ENCODE measurements around the gene TTN. TPM values are rescaled to one million over a fixed set of nuclear protein-coding genes. Genes with fewer than 3 reads are reported as not detected.

Gene TTN
- total and polyA plus RNA-seq, 10 of the 15 experiments (the other 5 are each of a cell fraction or from before 2014, with no cell fraction given) = 0.15 to 9.0 (median 1.8) TPM

GRCh38 chr2:178491612-178492011 is 315.6 kb downstream of the TTN start:
- no peak for DNase-seq (ENCODE audit: low read depth, low spot score)
- BruUV-seq (replicated peaks) = no TSS peak
- CTCF ChIA-PET = interaction anchor here (0.8 kb wide), 1 partner anchor 14 kb away, joined by 3 read pairs; no protein-coding TSS in a partner anchor
- Histone ChIP-seq H3K4me3 (no peak overlapping the region), H4K20me1 (ENCODE audit: control insufficient read depth, insufficient read depth) (no peaks in the 10 kb centered on the region), H3K27ac (ENCODE audit: control insufficient read depth, insufficient read depth) (no peak overlapping the region), H3K79me2 (ENCODE audit: control insufficient read depth, insufficient read depth, low read length) (no peaks in the 10 kb centered on the region), H3K9ac (ENCODE audit: control insufficient read depth, insufficient read depth, low read length) (no peak overlapping the region), H3K36me3 (ENCODE audit: control insufficient read depth in 2 of 2, insufficient read depth in 2 of 2, low read length in 1 of 2) (peaks cover 6 to 17% of the 10 kb centered on the region in 2 experiments), H3K27me3 (replicated peaks in 1 of 2; ENCODE audit: control insufficient read depth in 2 of 2, insufficient read depth in 2 of 2, low read length in 1 of 2) (no peaks in the 10 kb centered on the region), H2AFZ (ENCODE audit: control insufficient read depth, low read depth, low read length) (no peak overlapping the region), H3K9me3 (replicated peaks; ENCODE audit: control insufficient read depth, insufficient read depth, low read length) (no peaks in the 10 kb centered on the region), H3K4me2 (ENCODE audit: control insufficient read depth, insufficient read depth) (no peak overlapping the region), H3K4me1 (ENCODE audit: control insufficient read depth, insufficient read depth, low read length) (no peaks in the 10 kb centered on the region)
- intact Hi-C loops (cut with micrococcal nuclease; ENCODE audit: unreplicated experiment) = no loop called here
- TF ChIP-seq BCL11A (IDR thresholded peaks at IDR 0.05; ENCODE audit: low read depth, low read length) = no peak
- no peak for TF ChIP-seq RAD21 (IDR thresholded peaks at IDR 0.05; ENCODE audit: insufficient read depth, low read depth, low read length)
- TF ChIP-seq ATF2 (IDR thresholded peaks at IDR 0.05; ENCODE audit: low read length) = no peak
- TF ChIP-seq PAX8 (IDR thresholded peaks at IDR 0.05) = no peak
- no peak for TF ChIP-seq ETV6 (conservative IDR thresholded peaks at IDR 0.05 in 1 of 2, IDR thresholded peaks at IDR 0.05 in 1 of 2; ENCODE audit: borderline replicate concordance in 1 of 2, low read depth in 1 of 2)
- no peak for TF ChIP-seq IRF4 (IDR thresholded peaks at IDR 0.05; ENCODE audit: low read depth, low read length)
- no peak for TF ChIP-seq POLR2A (IDR thresholded peaks at IDR 0.05; ENCODE audit: low read depth, low read length)
- no peak for TF ChIP-seq GABPA (IDR thresholded peaks at IDR 0.05; ENCODE audit: low read depth)
- no peak for TF ChIP-seq PKNOX1 (IDR thresholded peaks at IDR 0.05)
- no peak for TF ChIP-seq NRF1 (conservative IDR thresholded peaks at IDR 0.05; ENCODE audit: low read depth, low read length)
- no peak for TF ChIP-seq RFX5 (IDR thresholded peaks at IDR 0.05; ENCODE audit: low read depth, low read length)
- no peak for TF ChIP-seq DPF2 (IDR thresholded peaks at IDR 0.05)
- TF ChIP-seq CHD1 (IDR thresholded peaks at IDR 0.05; ENCODE audit: low read depth, low read length) = no peak
- no peak for TF ChIP-seq TARDBP (IDR thresholded peaks at IDR 0.05; ENCODE audit: borderline replicate concordance)
- RAD21 ChIA-PET (ENCODE audit: unreplicated experiment) = no interaction called here
- WGBS (ENCODE audit: insufficient coverage, insufficient replicate concordance, low lambda C conversion rate, missing lambda C conversion rate) = 96% methylated on average over 6 of the region's 6 CpGs
- POLR2A ChIA-PET = no interaction called here
- in situ Hi-C loops (cut with MboI) = no loop called here
- ATAC-seq = no peak
- SMC1A ChIA-PET (ENCODE audit: uncharacterized antibody, unreplicated experiment) = interaction anchor here (0.7 kb wide), 1 partner anchor 1956 kb away, joined by 3 read pairs; no protein-coding TSS in a partner anchor
- FAIRE-seq = no peak

All from GM12878 (cell line).